ENCODE measurements around the gene UPK3B. TPM values are rescaled to one million over a fixed set of nuclear protein-coding genes. Genes with fewer than 3 reads are reported as not detected.
A peak's percentile ranks its signal among the peaks of the same experiment; 100 is the strongest.

The UPK3B gene
- total and polyA plus RNA-seq, 2 of the 13 experiments (the other 11 are each of a cell fraction or from before 2014, with no cell fraction given), result not detected

GRCh38 chr7:76549025-76549854, 38.9 kb downstream of the UPK3B start (continued):
- TF ChIP-seq, protein P1, sequence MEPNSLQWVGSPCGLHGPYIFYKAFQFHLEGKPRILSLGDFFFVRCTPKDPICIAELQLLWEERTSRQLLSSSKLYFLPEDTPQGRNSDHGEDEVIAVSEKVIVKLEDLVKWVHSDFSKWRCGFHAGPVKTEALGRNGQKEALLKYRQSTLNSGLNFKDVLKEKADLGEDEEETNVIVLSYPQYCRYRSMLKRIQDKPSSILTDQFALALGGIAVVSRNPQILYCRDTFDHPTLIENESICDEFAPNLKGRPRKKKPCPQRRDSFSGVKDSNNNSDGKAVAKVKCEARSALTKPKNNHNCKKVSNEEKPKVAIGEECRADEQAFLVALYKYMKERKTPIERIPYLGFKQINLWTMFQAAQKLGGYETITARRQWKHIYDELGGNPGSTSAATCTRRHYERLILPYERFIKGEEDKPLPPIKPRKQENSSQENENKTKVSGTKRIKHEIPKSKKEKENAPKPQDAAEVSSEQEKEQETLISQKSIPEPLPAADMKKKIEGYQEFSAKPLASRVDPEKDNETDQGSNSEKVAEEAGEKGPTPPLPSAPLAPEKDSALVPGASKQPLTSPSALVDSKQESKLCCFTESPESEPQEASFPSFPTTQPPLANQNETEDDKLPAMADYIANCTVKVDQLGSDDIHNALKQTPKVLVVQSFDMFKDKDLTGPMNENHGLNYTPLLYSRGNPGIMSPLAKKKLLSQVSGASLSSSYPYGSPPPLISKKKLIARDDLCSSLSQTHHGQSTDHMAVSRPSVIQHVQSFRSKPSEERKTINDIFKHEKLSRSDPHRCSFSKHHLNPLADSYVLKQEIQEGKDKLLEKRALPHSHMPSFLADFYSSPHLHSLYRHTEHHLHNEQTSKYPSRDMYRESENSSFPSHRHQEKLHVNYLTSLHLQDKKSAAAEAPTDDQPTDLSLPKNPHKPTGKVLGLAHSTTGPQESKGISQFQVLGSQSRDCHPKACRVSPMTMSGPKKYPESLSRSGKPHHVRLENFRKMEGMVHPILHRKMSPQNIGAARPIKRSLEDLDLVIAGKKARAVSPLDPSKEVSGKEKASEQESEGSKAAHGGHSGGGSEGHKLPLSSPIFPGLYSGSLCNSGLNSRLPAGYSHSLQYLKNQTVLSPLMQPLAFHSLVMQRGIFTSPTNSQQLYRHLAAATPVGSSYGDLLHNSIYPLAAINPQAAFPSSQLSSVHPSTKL (CRISPR knock-in tag; IDR thresholded peaks at IDR 0.05), result peak; percentile 47
- TF ChIP-seq, protein P2, sequence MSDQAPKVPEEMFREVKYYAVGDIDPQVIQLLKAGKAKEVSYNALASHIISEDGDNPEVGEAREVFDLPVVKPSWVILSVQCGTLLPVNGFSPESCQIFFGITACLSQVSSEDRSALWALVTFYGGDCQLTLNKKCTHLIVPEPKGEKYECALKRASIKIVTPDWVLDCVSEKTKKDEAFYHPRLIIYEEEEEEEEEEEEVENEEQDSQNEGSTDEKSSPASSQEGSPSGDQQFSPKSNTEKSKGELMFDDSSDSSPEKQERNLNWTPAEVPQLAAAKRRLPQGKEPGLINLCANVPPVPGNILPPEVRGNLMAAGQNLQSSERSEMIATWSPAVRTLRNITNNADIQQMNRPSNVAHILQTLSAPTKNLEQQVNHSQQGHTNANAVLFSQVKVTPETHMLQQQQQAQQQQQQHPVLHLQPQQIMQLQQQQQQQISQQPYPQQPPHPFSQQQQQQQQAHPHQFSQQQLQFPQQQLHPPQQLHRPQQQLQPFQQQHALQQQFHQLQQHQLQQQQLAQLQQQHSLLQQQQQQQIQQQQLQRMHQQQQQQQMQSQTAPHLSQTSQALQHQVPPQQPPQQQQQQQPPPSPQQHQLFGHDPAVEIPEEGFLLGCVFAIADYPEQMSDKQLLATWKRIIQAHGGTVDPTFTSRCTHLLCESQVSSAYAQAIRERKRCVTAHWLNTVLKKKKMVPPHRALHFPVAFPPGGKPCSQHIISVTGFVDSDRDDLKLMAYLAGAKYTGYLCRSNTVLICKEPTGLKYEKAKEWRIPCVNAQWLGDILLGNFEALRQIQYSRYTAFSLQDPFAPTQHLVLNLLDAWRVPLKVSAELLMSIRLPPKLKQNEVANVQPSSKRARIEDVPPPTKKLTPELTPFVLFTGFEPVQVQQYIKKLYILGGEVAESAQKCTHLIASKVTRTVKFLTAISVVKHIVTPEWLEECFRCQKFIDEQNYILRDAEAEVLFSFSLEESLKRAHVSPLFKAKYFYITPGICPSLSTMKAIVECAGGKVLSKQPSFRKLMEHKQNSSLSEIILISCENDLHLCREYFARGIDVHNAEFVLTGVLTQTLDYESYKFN (CRISPR knock-in tag; conservative IDR thresholded peaks at IDR 0.05), result 0 out of 2 replicates have a peak, but pooled peaks have one; percentile 27
- TF ChIP-seq ARNTL (CRISPR knock-in tag; IDR thresholded peaks at IDR 0.05) (0 out of 2 replicates have a peak, but pooled peaks have one; percentile 25), ZNF441 (CRISPR knock-in tag; IDR thresholded peaks at IDR 0.05; ENCODE audit: borderline replicate concordance) (peak; percentile 66; the same call in 1 of the 2 replicates), BHLHE40 (IDR thresholded peaks at IDR 0.05; ENCODE audit: low read length) (peak; percentile 52; the same call in 1 of the 2 replicates), RXRA (CRISPR knock-in tag; IDR thresholded peaks at IDR 0.05) (peak; percentile 66), ZNF563 (CRISPR knock-in tag; IDR thresholded peaks at IDR 0.05) (peak; percentile 73; the same call in 1 of the 2 replicates), ZNF792 (CRISPR knock-in tag; IDR thresholded peaks at IDR 0.05) (0 out of 2 replicates have a peak, but pooled peaks have one; percentile 43), ZBTB2 (CRISPR knock-in tag; IDR thresholded peaks at IDR 0.05; ENCODE audit: low read depth) (0 out of 2 replicates have a peak, but pooled peaks have one; percentile 55), EED (CRISPR knock-in tag; IDR thresholded peaks at IDR 0.05) (peak; percentile 35; the same call in 1 of the 2 replicates), ZFY (CRISPR knock-in tag; IDR thresholded peaks at IDR 0.05) (peak; percentile 94), IKZF4 (CRISPR knock-in tag; IDR thresholded peaks at IDR 0.05; ENCODE audit: borderline replicate concordance, low read depth, not compliant biosample characterization) (peak; percentile 57), ZSCAN25 (CRISPR knock-in tag; IDR thresholded peaks at IDR 0.05) (peak; percentile 58; the same call in 1 of the 2 replicates), ZBTB20 (CRISPR knock-in tag; IDR thresholded peaks at IDR 0.05; ENCODE audit: borderline replicate concordance, low read depth) (peak; percentile 33; the same call in 1 of the 2 replicates), ASH2L (IDR thresholded peaks at IDR 0.05; ENCODE audit: insufficient read length, low read depth, low read length) (peak; percentile 39), ZNF768 (CRISPR knock-in tag; IDR thresholded peaks at IDR 0.05) (0 out of 2 replicates have a peak, but pooled peaks have one; percentile 41), ZNF224 (CRISPR knock-in tag; IDR thresholded peaks at IDR 0.05) (0 out of 2 replicates have a peak, but pooled peaks have one; percentile 35), SAFB2 (CRISPR knock-in tag; IDR thresholded peaks at IDR 0.05; ENCODE audit: borderline replicate concordance, low read depth) (peak; percentile 62; the same call in 1 of the 2 replicates), ZNF3 (CRISPR knock-in tag; IDR thresholded peaks at IDR 0.05) (peak; percentile 52; the same call in 1 of the 2 replicates)

All from HepG2 (cell line).